ENCODE data around the gene C1QL1. TPM values are rescaled to one million over a fixed set of nuclear protein-coding genes. Genes with fewer than 3 reads are reported as not detected.

The C1QL1 gene
- 0.05 TPM in 1 of 2 replicates, not detected in the other for total RNA-seq (2014; rRNA removed; shearing (Covaris generic))

DNA sequence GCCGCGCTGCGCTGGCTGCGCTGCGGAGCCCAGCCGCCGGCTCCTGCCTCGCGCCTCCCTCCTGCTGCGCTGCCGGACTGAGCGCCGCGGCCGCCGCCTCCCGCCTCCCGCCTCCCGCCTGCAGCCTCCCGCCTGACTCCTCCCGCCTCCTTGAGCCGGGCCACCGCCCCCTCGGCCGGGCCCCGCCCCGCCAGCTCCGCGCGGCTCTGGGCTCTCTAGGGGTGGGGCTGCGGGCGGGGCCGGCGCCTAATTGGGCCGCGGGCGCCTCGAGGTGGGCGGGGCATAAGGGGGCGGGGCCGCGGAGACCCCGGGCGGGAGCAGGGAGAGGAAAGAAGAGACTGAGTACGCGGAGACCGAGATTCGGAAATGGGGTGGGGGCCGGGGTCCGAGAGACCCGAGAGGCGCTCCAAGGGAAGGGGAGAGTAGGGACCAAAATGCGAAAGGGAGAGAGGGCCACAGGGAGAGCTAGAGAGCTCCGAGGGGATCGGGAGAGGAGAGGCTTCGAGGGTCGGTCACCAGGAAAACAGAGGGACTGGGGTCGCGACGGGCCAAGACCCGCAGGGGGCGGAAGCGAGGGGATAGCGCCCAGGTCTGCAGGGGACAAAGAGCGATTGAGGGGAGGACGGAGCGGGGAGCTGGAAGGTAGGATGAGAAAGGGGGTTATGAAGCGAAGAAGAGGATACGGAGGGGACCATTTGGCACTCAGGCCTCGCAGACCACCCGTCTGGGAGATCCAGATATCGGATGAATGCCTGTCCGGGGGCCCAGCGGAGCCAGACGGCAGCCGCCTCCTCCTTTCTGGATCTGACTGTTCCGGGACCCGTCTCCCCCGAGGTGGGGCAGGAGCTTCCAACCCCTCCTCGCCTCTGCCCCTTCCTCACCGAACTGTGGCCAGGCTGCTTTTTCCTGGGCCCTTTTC is at the start of gene C1QL1:
Gene C1QL1, minus strand, starts transcription at position 79 of the 919 bp plus-strand sequence. CDS start 255 bp downstream, outside the sequence.
- DNase-seq (ENCODE audit: low spot score) = peak; percentile 87

DNA sequence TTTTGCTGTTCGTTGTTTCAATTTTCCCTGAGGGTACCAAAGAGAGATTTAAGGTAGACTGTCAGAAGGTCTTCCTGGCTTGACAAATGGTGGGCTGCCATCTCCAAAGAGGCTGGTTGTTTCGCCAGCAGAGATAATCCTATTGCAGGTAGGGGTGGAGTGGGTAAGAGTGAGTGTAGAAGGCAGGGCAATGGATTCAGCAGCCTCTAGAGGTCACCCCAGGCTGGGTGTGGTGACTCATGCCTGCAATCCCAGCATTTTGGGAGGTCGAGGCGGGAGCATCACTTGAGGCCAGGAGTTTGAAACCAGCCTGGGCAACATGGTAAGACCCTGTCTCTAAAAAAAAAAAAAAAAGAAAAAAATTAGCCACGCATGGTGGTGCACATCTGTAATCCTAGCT is 48.7 kb upstream of the C1QL1 start:
- DNase-seq (ENCODE audit: low spot score) = no peak

DNA sequence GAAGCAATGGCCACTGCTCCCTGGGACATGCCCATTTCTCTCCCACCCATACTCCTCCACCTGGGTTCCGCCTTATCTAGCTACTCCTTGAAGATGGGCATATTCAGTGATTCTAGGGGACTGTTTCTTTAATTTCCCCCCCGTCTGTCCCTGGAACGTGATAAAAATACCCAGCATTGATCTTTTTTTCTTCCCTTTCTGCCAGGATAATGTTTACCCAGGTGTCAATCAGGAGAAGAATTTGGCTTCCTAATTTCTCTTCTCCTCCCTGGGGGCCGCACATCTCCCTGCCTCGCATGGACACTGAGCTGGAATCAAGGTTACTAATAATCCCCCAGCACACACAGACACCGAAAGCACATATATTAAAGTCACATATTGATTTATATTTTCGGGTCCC is 48.1 kb upstream of the C1QL1 start:
- no peak for DNase-seq (ENCODE audit: low spot score)

DNA sequence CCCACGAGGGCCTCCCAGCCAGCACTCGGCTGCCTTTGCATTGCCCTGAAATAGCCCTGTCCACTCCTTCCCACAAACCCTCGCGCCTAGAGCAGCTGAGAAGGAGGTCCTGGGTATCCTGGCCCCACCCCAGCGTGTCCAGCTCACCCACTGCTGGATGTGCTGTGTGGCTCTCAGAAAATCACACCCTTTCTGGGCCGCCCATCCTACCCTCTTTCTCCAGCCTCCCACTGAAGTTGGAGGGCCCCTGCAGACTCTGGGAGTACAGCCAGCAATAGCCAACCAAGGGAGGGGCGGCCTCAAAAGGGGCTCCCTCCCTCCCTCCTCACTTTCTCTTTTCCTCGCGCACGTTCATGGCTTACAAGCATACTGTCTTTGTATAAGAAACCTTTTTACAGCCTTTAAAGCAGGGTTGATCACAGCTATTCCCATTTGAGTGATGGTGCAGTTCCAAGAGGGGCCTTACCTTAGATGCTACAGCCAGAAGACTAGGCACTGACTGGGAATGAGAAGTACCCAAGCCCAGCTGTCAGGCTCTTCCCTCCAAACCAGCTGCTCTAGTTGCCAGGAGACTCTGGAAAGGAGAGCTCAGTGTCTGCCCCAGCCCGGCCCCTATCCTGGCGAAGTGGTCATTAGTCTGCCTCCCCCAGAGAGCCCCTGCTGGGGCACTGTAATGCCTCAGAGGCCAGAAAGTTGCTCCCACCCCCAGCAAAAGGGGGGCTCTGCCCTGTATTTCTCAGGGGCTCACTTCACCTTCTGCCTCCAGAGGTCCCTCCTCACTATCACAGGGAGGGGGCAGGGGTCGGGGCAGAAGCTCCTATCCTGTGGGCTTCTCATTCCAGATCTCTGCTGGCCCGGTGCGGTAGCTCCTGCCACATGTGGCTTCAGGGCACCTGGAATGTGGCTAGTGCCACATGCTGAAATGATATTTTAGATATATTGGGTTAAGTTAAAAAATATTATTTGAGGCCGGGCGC is 45.2 kb upstream of the C1QL1 start:
- DNase-seq (ENCODE audit: low spot score) = no peak

DNA sequence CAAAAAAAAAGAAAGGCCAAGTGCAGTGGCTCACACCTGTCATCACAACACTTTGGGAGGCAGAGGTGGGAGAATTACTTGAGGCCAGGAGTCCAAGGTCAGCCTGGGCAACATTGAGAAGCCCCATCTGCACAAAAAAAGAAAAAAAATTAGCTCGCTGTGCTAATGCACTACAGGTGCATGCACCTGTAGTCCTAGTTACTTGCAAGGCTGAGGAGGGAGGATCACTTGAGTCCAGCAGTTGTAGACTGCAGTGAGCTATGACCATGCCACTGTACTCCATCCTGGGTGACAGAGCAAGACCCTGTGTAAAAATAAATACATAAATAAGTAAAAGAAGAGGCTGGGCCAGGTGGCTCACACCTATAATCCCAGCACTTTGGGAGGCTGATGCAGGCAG is 43.7 kb upstream of the C1QL1 start:
- DNase-seq (ENCODE audit: low spot score) = no peak

DNA sequence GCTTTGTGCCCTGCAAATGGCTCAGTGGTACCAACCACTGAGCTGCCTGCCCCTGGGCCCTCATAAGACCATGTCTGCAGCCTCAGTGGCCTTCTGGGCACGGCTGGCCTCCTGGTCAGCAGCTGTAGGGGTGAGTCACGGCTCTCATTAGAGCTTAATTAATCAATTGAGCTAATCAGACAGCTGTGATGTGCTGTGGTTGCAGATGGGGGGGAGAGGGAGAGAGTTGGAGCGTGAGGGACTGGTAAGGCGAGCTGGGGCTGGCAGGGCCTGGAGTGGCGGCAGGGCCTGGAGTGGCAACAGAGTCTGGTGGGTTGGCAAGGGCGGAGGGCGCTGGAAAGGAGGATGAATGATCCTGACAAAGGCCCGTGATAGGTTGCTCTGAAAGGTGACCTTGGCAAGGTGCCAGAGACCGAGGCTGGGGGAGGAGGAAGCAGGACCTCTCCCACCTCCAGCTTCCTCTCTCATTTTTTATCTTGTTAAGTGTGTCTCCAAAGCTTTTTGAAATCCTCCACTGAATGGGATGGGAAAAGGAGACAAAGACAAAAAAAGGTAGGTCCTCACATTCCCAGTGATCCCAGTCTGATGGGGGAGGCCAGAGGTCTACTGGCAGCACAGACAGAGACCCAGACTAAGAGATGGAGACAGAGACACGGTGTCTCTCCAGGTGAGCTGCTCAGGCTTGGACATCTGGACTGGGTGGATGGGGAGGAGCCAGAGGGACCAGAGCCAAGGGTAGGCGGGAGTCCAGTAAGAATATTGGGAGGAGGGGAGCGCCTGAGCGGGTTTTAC is 41.8 kb upstream of the C1QL1 start:
- no peak for DNase-seq (ENCODE audit: low spot score)

DNA sequence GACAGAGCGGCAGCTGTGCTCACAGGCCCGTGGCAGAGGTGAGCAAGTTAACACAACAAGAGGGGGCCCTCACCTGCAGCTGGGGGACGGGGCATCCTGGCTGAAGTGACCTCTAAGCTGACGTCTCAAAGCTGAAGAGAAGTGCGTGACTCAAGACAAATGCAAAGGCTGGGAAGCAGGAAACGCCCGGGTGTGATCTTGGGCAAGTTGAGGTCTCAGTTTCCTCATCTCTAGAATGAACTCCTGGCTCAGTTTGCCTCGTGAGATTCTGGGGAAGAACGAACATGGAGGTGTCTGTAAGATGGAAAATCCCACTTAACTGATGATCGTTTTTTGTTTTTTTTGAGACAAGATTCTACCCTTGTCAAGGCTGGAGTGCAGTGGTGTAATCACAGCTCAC is 40.1 kb upstream of the C1QL1 start:
- no peak for DNase-seq (ENCODE audit: low spot score)

DNA sequence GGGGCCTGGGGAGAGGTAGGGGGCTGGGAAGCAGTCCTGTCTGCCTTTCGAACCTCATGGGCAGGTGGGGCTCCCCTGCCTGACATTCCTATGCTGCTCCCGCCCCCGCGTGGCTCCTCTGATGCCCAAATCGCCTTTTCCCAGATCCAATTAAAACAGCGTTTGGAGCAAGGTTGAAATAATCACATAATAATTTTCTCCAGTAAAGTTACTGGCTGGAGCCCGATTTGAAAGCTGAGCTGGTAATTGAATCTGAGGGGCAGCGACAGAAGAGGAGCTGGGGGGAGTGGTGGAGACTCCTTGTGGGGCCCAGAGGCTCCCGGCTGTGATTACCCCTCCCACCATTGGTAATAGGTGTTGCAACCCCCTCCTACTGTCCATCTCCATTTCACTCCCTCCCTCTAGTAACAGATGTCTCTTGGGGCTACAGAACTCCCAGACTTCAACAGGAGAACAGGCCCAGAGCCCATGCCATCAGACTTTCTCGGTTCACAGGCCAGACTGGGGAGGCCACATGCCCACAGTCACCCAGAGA is 38.9 kb upstream of the C1QL1 start:
- DNase-seq (ENCODE audit: low spot score) = no peak

DNA sequence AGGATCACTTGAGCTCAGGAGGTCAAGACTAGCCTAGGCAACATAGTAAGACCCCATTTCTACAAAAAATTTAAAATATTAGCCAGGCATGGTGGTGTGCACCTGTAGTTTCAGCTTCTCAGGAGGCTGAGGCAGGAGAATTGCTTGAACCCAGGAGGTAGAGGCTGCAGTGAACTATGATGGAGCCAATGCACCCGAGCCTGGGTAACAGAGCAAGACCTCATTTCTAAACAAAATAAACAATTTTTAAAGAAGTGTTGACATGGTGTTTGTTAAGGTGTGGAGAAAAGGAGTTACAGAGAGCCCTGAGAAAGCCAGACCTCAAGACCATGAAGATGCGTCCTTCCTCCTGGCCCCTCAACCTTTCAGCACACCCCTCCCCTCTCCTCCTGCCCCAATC is 37.6 kb upstream of the C1QL1 start:
- DNase-seq (ENCODE audit: low spot score) = no peak

DNA sequence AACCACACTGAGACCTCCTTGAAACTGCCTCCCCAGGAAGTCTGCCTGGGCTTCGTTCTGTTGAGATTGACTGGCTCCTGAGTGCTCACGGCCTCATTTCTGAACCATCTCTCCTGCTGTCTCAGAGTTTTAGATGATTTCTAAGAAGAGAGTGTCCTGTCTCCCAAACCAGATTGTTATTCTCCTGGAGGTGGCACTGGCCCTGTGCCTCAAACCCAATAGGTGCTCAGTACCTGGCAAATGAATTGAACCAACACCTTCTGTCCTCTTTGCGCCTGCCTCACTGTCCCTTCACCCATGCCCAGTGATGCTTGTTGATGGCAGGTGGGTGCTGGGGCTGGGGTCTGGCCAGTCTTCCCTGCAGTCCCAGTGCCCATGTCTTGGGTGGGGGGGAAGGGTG is 36.3 kb upstream of the C1QL1 start:
- DNase-seq (ENCODE audit: low spot score) = no peak

DNA sequence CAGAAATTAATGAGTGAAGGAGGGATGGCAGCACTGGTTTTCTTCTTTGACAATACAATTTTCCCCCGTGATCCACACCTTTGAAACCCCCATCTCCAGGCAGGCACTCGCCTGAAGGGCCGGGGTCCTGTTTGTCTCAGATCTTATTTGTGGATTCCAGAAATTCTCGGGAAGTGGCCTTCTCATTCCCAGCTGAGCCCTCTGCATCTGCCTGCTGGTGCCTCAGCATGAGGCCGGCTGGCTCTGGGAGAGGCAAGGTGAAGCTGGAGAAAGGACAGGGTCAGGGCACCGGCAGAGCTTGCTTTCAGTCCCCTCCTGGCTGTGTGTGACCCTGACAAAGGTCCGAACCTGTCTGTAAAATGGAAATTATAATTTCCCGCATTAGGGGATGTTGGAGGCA is 35.8 kb upstream of the C1QL1 start:
- DNase-seq (ENCODE audit: low spot score) = no peak

DNA sequence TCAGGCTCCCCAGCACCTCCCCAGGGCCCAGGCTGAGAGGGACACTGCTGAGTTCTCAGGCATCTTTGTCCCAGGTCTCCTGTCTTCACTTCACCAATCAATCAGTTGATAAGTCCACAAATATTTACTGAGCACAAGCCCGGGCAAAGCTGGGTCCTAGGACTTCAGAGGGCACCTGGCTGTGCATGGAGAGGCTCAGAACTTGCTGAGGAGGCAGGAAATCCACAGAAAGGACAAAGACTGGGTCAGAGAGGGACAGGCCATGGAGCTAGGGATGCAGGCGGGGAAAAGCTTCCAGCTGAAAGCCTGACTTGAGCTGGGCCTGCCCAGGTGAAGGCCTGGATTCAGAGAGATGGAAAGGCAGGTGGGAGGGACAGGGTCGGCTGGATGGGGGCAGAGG is 33.2 kb upstream of the C1QL1 start:
- no peak for DNase-seq (ENCODE audit: low spot score)

DNA sequence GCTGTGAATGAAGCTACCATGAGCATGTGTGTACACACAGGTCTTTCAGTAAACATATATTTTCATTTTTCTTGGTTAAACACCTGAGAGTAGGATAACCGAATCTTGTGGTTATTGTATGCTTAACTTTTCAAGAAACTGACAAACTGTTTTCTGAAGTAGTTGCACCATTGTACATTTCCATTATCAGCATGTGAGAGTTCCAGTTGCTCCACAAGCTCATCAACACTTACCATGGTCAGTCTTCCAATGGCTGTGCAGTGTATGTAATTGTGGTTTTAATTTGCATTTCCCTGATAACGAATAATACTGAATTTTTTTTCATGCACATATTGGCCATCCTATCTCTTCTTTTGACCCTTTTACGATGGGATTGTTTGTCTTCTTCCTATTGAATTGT is 31.3 kb upstream of the C1QL1 start:
- DNase-seq (ENCODE audit: low spot score) = no peak

DNA sequence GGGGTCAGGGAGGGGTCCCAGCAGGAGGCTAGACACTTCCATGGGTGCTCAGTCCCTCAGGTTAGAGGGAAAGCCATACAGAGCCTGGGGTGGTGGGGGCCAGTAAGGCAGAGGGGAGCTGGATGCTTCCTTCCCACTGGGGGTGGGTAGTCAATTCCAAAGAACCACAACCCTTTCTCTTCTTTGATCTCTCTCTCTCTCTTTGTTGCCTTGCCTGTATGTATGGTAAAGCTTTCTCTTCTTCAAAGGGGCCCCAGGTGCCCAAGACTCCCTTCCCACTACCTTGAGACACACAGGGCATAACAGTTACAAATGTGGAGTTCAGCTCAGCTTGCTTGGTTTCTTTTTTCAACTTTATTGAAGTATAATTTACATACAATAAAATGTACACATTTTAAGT is 30.5 kb upstream of the C1QL1 start:
- no peak for DNase-seq (ENCODE audit: low spot score)

DNA sequence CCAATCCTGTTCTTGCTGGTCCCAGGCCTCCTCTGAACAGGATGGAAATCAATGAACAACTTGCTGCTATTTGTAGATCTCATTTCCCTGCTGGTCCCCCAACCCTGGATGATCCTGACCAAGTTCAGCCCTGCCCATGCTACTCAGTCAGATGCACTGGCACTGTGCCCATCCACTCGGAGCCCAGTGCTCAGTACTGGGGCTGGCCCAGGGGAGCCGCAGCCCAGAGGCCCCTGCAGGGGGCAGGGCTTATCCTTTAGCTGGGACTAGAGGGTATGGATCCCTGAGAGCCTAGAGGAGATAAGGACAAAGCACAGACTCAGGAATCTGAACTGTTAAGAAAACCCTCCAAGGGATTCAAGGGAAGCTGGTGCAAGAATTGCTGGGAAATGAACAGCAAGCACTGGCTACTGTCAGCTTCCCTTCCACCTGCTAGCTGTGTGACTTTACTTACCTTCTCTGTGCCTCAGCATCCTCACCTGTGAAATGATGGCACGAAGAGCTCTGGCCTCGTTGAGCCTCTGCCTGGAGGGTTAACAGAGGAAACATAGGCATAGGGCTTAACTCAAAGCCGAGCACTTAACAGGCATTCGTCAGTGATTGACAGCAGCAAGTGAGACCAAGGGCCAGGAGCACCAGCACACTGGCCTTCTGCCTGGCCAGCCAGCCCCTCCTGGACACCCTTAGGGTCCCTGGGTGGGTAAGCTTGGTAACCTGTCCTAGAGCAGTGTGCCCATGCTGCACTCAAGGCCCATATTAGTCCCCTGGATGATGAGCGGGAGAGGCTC is 29.8 kb upstream of the C1QL1 start:
- DNase-seq (ENCODE audit: low spot score) = no peak

DNA sequence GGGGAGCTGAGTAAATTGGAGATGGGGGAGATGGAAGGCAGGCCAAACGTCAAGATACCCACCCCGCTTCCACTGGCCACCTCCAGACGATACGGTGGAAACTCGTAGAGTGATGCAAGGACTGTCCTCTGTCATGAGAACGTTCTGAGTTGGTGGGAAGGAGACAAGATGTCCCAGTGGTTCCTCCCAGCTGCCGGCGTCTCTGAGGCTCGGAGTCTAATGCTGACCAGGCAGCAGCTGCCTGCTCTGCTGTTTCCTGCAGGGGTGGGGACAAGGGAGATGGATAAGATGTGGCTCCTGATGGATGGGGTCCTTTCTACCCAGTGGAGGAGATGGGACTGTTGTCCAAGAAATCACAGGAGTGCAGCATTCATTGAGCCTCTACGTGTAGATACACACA is 28.2 kb upstream of the C1QL1 start:
- no peak for DNase-seq (ENCODE audit: low spot score)

DNA sequence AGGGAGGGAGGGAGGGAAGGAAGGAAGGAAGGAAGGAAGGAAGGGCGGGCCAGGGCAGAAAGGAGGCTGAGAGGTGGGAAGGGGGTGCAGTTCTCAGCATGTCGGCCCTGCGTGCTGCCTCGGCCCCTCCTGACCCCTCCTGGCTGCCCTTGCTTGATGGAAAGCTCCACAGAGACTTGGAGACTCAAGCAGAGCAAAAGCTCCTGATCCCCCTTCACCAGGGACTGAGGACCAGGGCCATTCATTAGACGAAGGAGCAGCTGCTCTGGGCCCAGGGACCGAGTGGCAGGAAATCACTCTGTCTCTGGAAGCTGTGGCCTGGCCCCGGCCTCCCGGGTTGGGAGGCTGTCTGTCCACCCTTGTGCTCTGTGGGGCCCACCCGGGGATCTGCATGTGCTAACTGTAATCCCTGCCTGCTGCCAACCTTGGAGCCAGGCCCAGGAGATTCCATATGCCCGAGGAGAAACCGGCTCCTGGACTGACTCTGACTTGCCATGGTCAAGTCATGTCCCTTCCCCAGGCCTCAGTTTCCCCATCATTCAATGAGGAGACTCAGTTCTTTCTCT is 27.4 kb upstream of the C1QL1 start:
- DNase-seq (ENCODE audit: low spot score) = no peak

DNA sequence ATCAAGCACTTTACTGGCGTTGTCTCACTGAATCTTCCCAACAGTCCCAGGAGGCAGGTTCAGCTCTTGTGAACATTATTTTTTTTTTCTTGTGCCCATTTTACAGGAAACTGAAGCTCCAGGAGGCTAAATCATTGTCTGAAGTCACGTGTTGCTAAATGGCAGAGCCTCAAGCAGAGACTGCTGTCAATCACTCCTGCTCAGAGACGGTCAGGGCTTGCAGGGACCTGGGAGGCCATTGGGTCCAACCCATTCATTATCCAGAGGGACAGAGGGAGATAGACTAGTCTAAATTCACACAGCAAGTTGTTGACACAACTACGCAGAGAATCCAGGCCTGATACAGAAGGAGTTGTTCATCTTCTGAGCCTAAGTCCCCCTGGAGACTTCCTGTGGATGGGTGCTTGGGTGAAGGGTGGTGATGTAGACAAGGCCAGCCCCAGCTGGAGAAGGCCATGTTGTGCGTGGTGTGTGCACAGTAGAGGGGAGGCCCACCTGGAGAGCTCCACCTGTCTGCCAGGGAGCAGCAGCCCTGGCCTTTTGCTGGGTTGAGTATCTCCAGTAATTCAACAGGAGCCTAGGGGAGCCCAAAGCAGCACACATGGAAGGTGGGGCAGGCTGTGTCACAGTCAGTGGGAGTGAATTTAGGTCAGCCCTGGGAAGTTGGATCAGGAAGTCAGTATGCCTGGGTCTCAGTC is 24.3 kb upstream of the C1QL1 start:
- DNase-seq (ENCODE audit: low spot score) = no peak

DNA sequence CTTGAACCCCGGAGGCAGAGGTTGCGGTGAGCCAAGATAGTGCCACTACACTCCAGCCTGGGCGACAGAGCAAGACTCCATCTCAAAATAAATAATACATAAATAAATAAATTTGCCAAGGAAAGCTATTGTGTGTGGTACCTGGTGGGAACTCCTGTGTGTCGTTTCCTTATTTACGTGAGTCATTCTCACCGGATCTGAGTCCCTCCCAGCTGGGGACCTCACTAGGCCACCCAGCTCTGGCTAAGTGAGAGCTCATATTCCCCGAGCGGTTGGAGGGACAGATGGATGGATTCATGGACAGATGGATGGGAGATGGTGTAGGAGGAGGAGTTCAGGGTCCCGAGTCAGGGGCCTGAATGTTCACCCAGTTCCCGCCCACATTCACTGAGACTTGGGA is 22.9 kb upstream of the C1QL1 start:
- no peak for DNase-seq (ENCODE audit: low spot score)
